ENCODE results near the gene CCZ1B.
"Not testable (repeated sequence)": the region's sequence is repeated elsewhere in the genome, so short reads cannot be mapped to it uniquely, and the experiment has no call there.

DNA sequence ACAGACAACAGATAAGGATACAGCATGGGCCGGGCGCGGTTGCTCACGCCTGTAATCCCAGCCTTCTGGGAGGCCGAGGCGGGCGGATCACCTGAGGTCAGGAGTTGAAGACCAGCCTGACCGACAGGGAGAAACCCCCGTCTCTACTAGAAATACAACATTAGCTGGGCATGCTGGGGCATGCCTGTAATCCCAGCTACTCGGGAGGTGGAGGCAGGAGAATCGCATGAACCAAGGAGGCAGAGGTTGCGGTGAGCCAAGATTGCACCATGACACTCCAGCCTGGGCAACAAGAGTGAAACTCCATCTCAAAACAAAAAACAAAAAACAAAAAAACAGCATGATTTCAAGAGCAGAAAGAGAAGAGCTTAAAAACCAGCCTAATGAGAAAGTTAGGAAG, 38.1 kb upstream of the CCZ1B start:
- not testable (repeated sequence) for TF ChIP-seq POLR2A (IDR thresholded peaks at IDR 0.05)
- TF ChIP-seq, protein P1, sequence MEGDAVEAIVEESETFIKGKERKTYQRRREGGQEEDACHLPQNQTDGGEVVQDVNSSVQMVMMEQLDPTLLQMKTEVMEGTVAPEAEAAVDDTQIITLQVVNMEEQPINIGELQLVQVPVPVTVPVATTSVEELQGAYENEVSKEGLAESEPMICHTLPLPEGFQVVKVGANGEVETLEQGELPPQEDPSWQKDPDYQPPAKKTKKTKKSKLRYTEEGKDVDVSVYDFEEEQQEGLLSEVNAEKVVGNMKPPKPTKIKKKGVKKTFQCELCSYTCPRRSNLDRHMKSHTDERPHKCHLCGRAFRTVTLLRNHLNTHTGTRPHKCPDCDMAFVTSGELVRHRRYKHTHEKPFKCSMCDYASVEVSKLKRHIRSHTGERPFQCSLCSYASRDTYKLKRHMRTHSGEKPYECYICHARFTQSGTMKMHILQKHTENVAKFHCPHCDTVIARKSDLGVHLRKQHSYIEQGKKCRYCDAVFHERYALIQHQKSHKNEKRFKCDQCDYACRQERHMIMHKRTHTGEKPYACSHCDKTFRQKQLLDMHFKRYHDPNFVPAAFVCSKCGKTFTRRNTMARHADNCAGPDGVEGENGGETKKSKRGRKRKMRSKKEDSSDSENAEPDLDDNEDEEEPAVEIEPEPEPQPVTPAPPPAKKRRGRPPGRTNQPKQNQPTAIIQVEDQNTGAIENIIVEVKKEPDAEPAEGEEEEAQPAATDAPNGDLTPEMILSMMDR (IDR thresholded peaks at IDR 0.05), result not testable (repeated sequence)

Measured in adrenal gland (tissue), 5 donors.